ENCODE measurements around the gene TCEA2. TPM values are rescaled to one million over a fixed set of nuclear protein-coding genes. Genes with fewer than 3 reads are reported as not detected.

The TCEA2 gene
- total and polyA plus RNA-seq, 9 of the 15 experiments (the other 6 are each of a cell fraction or from before 2014, with no cell fraction given) = 1.4 to 28.7 (median 5.4) TPM

DNA sequence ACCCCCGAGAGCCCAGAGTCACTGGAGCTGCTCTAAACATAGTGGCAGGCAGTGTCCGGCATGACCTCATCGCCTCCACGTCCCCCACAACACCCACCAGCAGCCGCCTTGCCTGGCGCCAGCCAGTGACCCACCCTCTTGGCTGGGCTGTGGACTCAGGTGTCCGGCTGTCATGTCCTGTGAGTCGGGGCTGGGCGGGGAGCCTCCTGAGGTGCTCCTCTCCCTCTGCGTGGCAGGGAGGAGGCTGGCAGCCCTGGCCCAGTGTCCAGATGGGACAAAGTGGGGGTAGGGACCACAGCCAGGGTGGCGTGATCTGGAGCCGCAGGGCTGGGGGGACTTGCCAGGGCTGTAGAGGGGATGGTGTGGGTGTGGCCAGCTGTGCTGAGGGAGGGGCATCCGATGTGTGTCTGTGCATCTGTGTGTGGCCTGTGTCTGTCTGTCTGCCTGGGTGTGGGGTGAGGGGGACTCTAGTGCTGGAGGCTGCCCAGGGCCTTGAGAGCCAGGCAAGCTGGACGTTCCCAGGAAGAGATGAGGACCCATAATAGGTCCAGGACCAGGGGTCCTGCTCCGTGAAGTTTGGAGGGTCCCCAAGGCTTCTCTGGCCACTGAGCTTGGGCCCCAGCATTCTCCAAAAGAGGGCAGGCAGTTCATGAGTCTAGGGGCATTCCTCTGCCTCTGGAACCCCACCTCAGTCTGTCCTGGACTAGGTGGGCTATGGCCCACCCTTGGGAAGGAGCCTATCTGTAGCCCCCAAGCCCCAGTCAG, 11.3 kb upstream of the TCEA2 start:
- in situ Hi-C loops (cut with MboI) (no loop called here), intact Hi-C loops (cut with micrococcal nuclease) (loop anchor here (5.0 kb wide), 1 partner anchor 74 kb away; the partner anchor contains the start of gene SAMD10)
- no TSS peak for BruUV-seq (replicated peaks)
- FAIRE-seq (no peak), DNase-seq (ENCODE audit: extremely low read depth in 1 of 4, low spot score in 3 of 4) (no peak), ATAC-seq (no peak)
- Histone ChIP-seq H3K79me2 (ENCODE audit: control insufficient read depth, insufficient read depth, low read length) (peaks cover 12% of the 10 kb centered on the region), H3K27me3 (ENCODE audit: control insufficient read depth in 2 of 2, insufficient read depth in 2 of 2, low read length in 2 of 2) (no peaks in the 10 kb centered on the region), H3K27ac (ENCODE audit: extremely low read depth, low read depth, low read length) (no peak overlapping the region), H3K36me3 (ENCODE audit: control insufficient read depth, insufficient read depth, low read length) (peaks cover 12% of the 10 kb centered on the region; the same call in 1 of the 3 replicates), H3K9me3 (replicated peaks; ENCODE audit: control insufficient read depth, insufficient read depth, low read depth, low read length) (no peaks in the 10 kb centered on the region), H4K20me1 (replicated peaks; ENCODE audit: control insufficient read depth, insufficient read depth, low read length) (no peaks in the 10 kb centered on the region), H3K4me3 (no peak overlapping the region), H2AFZ (ENCODE audit: low read depth, low read length) (no peak overlapping the region), H3K9ac (ENCODE audit: insufficient read depth in 1 of 2, low read depth in 2 of 2, low read length in 2 of 2) (peak overlapping the region in 1 of 2 experiments; percentile 88; a peak in 2 of 4 replicates), H3K4me1 (replicated peaks in 1 of 2; ENCODE audit: control insufficient read depth in 2 of 2, insufficient read depth in 2 of 2, low read length in 2 of 2) (peaks cover 24 to 87% of the 10 kb centered on the region in 2 experiments), H3K9me1 (ENCODE audit: control insufficient read depth, insufficient read depth, low read length) (no peaks in the 10 kb centered on the region), H3K4me2 (ENCODE audit: insufficient read depth, low read length) (no peak overlapping the region)
- ChIA-PET CTCF (ENCODE audit: low intra/inter-chr PET ratio) (no interaction called here), POLR2A (interaction anchor here (1.2 to 2.5 kb wide), 3 partner anchors 10 to 14 kb away, joined by 3 to 14 read pairs (median 4); no protein-coding TSS in a partner anchor)
- WGBS (ENCODE audit: insufficient coverage, low coverage, missing lambda C conversion rate) = 67% methylated on average over 9 of the region's 15 CpGs
- TF ChIP-seq CEBPB (tag; IDR thresholded peaks at IDR 0.05) (no peak), HNRNPUL1 (IDR thresholded peaks at IDR 0.05; ENCODE audit: low read length) (no peak), HMG20A (CRISPR knock-in tag; conservative IDR thresholded peaks at IDR 0.05) (no peak), ZBTB7A (IDR thresholded peaks at IDR 0.05; ENCODE audit: borderline replicate concordance, control insufficient read depth, low read depth, low read length) (0 out of 2 replicates have a peak, but pooled peaks have one; percentile 2), EGR1 (conservative IDR thresholded peaks at IDR 0.05) (0 out of 2 replicates have a peak, but pooled peaks have one; percentile 3), NR0B1 (IDR thresholded peaks at IDR 0.05; ENCODE audit: partially characterized antibody) (no peak), MLLT1 (IDR thresholded peaks at IDR 0.05) (no peak), ZNF175 (CRISPR knock-in tag; IDR thresholded peaks at IDR 0.05; ENCODE audit: low read depth) (no peak), KHSRP (IDR thresholded peaks at IDR 0.05) (no peak)
- TF ChIP-seq, protein P1, sequence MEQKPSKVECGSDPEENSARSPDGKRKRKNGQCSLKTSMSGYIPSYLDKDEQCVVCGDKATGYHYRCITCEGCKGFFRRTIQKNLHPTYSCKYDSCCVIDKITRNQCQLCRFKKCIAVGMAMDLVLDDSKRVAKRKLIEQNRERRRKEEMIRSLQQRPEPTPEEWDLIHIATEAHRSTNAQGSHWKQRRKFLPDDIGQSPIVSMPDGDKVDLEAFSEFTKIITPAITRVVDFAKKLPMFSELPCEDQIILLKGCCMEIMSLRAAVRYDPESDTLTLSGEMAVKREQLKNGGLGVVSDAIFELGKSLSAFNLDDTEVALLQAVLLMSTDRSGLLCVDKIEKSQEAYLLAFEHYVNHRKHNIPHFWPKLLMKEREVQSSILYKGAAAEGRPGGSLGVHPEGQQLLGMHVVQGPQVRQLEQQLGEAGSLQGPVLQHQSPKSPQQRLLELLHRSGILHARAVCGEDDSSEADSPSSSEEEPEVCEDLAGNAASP (IDR thresholded peaks at IDR 0.05) = no peak
